Measurements from ENCODE around the gene OXLD1.

The OXLD1 gene

GRCh38 chr17:81695211-81695610 lies 28.8 kb upstream of the OXLD1 start:
- no peak overlapping the region for H3K4me3 ChIP-seq (ENCODE audit: control insufficient read depth, low read depth, low read length)
- TF ChIP-seq CTCF (IDR thresholded peaks at IDR 0.05; ENCODE audit: control insufficient read depth, insufficient read depth, low read depth, low read length, missing control alignments) = no peak
- no peak for DNase-seq (ENCODE audit: low read depth)

DNA sequence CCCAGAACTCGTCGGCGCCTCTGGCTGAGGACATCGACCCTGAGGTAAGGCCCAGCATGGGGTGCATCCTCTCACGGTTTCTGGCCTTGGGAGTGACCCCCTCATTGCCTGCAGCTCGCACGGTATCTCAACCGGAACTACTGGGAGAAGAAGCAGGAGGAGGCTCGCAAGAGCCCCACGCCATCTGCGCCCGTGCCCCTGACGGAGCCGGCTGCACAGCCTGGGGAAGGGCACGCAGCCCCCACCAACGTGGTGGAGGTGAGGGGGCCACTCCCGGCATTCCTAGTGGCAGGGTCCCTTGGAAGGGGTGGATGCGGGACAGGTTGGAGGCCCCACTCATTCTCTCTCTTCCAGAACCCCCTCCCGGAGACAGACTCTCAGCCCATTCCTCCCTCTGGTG lies 28.4 kb upstream of the OXLD1 start:
- H3K4me3 ChIP-seq (ENCODE audit: control insufficient read depth, low read depth, low read length) = no peak overlapping the region
- DNase-seq (ENCODE audit: low read depth) = no peak
- TF ChIP-seq CTCF (IDR thresholded peaks at IDR 0.05; ENCODE audit: control insufficient read depth, insufficient read depth, low read depth, low read length, missing control alignments) = no peak

- no peak for TF ChIP-seq CTCF (IDR thresholded peaks at IDR 0.05; ENCODE audit: control insufficient read depth, insufficient read depth, low read depth, low read length, missing control alignments)
- DNase-seq (ENCODE audit: low read depth) = no peak
- no peak overlapping the region for H3K4me3 ChIP-seq (ENCODE audit: control insufficient read depth, low read depth, low read length)
Measured at GRCh38 chr17:81693509-81694210, 27.3 kb upstream of the OXLD1 start.

DNA sequence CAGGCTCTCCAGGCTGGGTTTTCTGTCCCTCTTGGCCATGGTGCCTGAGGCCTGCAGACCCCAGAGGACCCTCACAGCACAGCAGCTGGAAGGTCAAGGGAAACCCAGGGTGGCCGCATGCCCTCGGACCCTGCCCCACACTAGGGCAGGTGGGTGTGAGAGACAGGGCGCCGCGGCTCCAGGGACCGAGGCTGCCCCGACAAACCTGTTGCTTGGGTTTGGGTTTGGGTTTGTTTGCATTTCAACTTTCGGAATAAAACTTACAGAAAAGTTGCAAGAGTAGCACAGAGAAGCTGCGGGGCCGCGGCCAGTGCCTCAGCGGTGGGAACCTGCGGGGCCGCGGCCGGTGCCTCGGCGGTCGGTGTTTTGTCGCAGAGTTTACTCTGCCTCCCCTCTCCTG lies 25.2 kb upstream of the OXLD1 start:
- no peak overlapping the region for H3K4me3 ChIP-seq (ENCODE audit: control insufficient read depth, low read depth, low read length)
- DNase-seq (ENCODE audit: low read depth) = no peak
- TF ChIP-seq CTCF (IDR thresholded peaks at IDR 0.05; ENCODE audit: control insufficient read depth, insufficient read depth, low read depth, low read length, missing control alignments) = no peak

- H3K4me3 ChIP-seq (ENCODE audit: control insufficient read depth, low read depth, low read length) = no peak overlapping the region
- TF ChIP-seq CTCF (IDR thresholded peaks at IDR 0.05; ENCODE audit: control insufficient read depth, insufficient read depth, low read depth, low read length, missing control alignments) = no peak
- no peak for DNase-seq (ENCODE audit: low read depth)
Measured at GRCh38 chr17:81691196-81691595, 24.8 kb upstream of the OXLD1 start.

- no peak for TF ChIP-seq CTCF (IDR thresholded peaks at IDR 0.05; ENCODE audit: control insufficient read depth, insufficient read depth, low read depth, low read length, missing control alignments)
- H3K4me3 ChIP-seq (ENCODE audit: control insufficient read depth, low read depth, low read length) = no peak overlapping the region
- no peak for DNase-seq (ENCODE audit: low read depth)
Measured at GRCh38 chr17:81690549-81690948, 24.1 kb upstream of the OXLD1 start.
